Gastroesophageal sphincter (tissue), 3 donors: Measurements from ENCODE around the gene CUBN.

Experiments
- CTCF ChIP-seq, 4 experiments: fragments of 200-600 bp in 2 of 4; fragments of 450-650 bp in 2 of 4; sonication (generic) in 1 of 4; IDR thresholded peaks; one replicate each; pipeline ENCODE4 v1.5.1; 2017 to 2019; ENCODE audit warnings: antibody characterized with exemption in 4 of 4, mild to moderate bottlenecking in 2 of 4, moderate library complexity in 2 of 4
- EP300 ChIP-seq: sonication (generic); formaldehyde crosslinking; IDR thresholded peaks from one replicate; pipeline ENCODE4 v1.6.1; 2017; ENCODE audit warnings: antibody characterized with exemption, mild to moderate bottlenecking
- POLR2A ChIP-seq, 2 donors: fragments of 450-650 bp; IDR thresholded peaks; one replicate each; pipeline ENCODE4 v1.6.1; 2017; ENCODE audit warnings: antibody characterized with exemption in 2 of 2, mild to moderate bottlenecking in 2 of 2, moderate library complexity in 1 of 2

DNA sequence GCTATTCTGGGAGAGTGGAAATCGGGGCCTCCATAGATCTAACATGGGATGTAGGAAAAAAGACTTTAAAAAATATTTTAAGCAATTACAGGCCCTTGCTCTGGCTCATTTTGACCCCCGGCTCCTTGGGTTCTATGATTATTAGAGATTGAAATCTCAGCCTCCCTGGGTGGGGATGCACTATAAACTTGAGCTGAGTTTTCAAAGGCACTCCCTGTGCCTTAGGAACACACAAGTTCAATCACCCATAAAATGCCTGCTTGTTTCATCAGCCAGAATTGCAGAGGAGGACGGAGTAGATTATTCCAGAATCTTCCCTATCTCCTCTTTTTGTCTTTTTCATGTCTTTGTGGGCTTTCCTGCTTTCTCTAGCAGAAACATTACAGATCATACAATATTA lies 145.4 kb downstream of the CUBN start:
- TF ChIP-seq CTCF (IDR thresholded peaks at IDR 0.05) (no peak), EP300 (no peak), POLR2A (IDR thresholded peaks at IDR 0.05) (no peak)
